NCI-H510A (cell line): Measurements from ENCODE around the gene PLA2G2D.

ENCODE experiments used
- DNase-seq: peaks from one replicate; lab custom pipeline; 2025; lab: John Stamatoyannopoulos, UW

Gene PLA2G2D

GRCh38 chr1:20119347-20119746 lies at the start of gene PLA2G2D:
Gene PLA2G2D (minus strand): TSS chr1:20119536. CDS start chr1:20119498, 38 bp downstream.
- no peak for DNase-seq

- DNase-seq, result no peak
These were observed 49.5 kb upstream of the PLA2G2D start for GRCh38 chr1:20168564-20169491.

GRCh38 chr1:20167126-20167525 lies 47.8 kb upstream of the PLA2G2D start:
- DNase-seq, result no peak

GRCh38 chr1:20166051-20166450 lies 46.7 kb upstream of the PLA2G2D start:
- DNase-seq, result no peak

- no peak for DNase-seq
These were observed 46.2 kb upstream of the PLA2G2D start for GRCh38 chr1:20165522-20165951.

GRCh38 chr1:20164694-20165202 lies 45.4 kb upstream of the PLA2G2D start:
- DNase-seq, result no peak

GRCh38 chr1:20160034-20160433 lies 40.7 kb upstream of the PLA2G2D start:
- no peak for DNase-seq

- DNase-seq, result peak; percentile 87
These were observed 39.2 kb upstream of the PLA2G2D start for GRCh38 chr1:20158358-20159070.

GRCh38 chr1:20154301-20154831 lies 35.0 kb upstream of the PLA2G2D start:
- no peak for DNase-seq

- DNase-seq, result no peak
These were observed 33.7 kb upstream of the PLA2G2D start for GRCh38 chr1:20153000-20153418.

GRCh38 chr1:20152599-20152930 lies 33.2 kb upstream of the PLA2G2D start:
- no peak for DNase-seq

- peak; percentile 88 for DNase-seq
These were observed 32.7 kb upstream of the PLA2G2D start for GRCh38 chr1:20151906-20152598.

GRCh38 chr1:20150969-20151368 lies 31.6 kb upstream of the PLA2G2D start:
- no peak for DNase-seq

GRCh38 chr1:20150326-20150705 lies 31.0 kb upstream of the PLA2G2D start:
- DNase-seq, result no peak

GRCh38 chr1:20149601-20150325 lies 30.4 kb upstream of the PLA2G2D start:
- DNase-seq, result no peak

GRCh38 chr1:20148571-20149500 lies 29.5 kb upstream of the PLA2G2D start:
- DNase-seq, result no peak

- DNase-seq, result no peak
These were observed 28.7 kb upstream of the PLA2G2D start for GRCh38 chr1:20147846-20148570.

- no peak for DNase-seq
These were observed 24.6 kb upstream of the PLA2G2D start for GRCh38 chr1:20143734-20144565.

- no peak for DNase-seq
These were observed 24.0 kb upstream of the PLA2G2D start for GRCh38 chr1:20143318-20143717.
